ENCODE measurements around the gene AADACL4. TPM values are rescaled to one million over a fixed set of nuclear protein-coding genes. Genes with fewer than 3 reads are reported as not detected.

Gene AADACL4
- total RNA-seq, 2 donors from 2014 or later: not detected

Other genes with a start within 250 kb of the AADACL4 start
- 10 to 100 TPM; 60.4 to 65.3 TPM for gene DHRS3, start 25.9 kb upstream of the AADACL4 start, total RNA-seq
- gene AADACL3, start 72.0 kb downstream of the AADACL4 start, total RNA-seq: not detected
- not detected for gene CFAP107, start 102.1 kb downstream of the AADACL4 start, total RNA-seq
- not detected for gene PRAMEF12, start 129.7 kb downstream of the AADACL4 start, total RNA-seq
- not detected for gene PRAMEF1, start 147.3 kb downstream of the AADACL4 start, total RNA-seq
- not detected for gene PRAMEF11, start 187.3 kb downstream of the AADACL4 start, total RNA-seq
- gene HNRNPCL1, start 204.6 kb downstream of the AADACL4 start, total RNA-seq: not detected
- gene PRAMEF2, start 213.0 kb downstream of the AADACL4 start, total RNA-seq: not detected
- not detected for gene PRAMEF4, start 242.1 kb downstream of the AADACL4 start, total RNA-seq

Data from activated T-cell treated with anti-CD3 and anti-CD28 coated beads, Interleukin-2, amount 50 U/mL, for 72 hours (primary cell).